Stomach (tissue), 9 donors: Measurements from ENCODE around the gene DACH2. TPM values are rescaled to one million over a fixed set of nuclear protein-coding genes. Genes with fewer than 3 reads are reported as not detected.

Experiments
- DNase-seq, 2 donors: peaks; one replicate each; pipeline versions ENCODE4 v3.0.0 to v3.0.0-alpha.2; 2013 to 2019
- H3K27ac ChIP-seq, 5 donors: fragments of 200-600 bp in 4 of 5; sonication (generic) in 4 of 5; one replicate each; pipeline ENCODE4 v1.5.1; 2013 to 2019; ENCODE audit warnings: mild to moderate bottlenecking in 1 of 5, moderate library complexity in 1 of 5
- H3K27me3 ChIP-seq, 3 donors: fragments of 200-600 bp; sonication (generic); one replicate each; pipeline ENCODE4 v1.5.1; 2017 to 2019; ENCODE audit warnings: mixed run types in 1 of 3
- H3K36me3 ChIP-seq, 4 donors: fragments of 200-600 bp; sonication (generic); 1 replicate in 3 of 4; 2 replicates in 1 of 4; pipeline ENCODE4 v1.5.1; 2016 to 2019
- H3K4me1 ChIP-seq, 4 donors: fragments of 200-600 bp; sonication (generic); one replicate each; pipeline ENCODE4 v1.5.1; 2016 to 2019
- H3K4me3 ChIP-seq, 4 donors: fragments of 200-600 bp; sonication (generic) in 3 of 4; one replicate each; pipeline ENCODE4 v1.5.1; 2016 to 2019; ENCODE audit warnings: mild to moderate bottlenecking in 1 of 4
- H3K9me3 ChIP-seq, 4 donors: fragments of 200-600 bp; sonication (generic); one replicate each; pipeline ENCODE4 v1.5.1; 2016 to 2019
- EP300 ChIP-seq: sonication (generic); formaldehyde crosslinking; IDR thresholded peaks from one replicate; pipeline ENCODE4 v1.6.1; 2017; ENCODE audit warnings: antibody characterized with exemption
- POLR2A ChIP-seq, 4 donors: fragments of 450-650 bp; IDR thresholded peaks; one replicate each; pipeline ENCODE4 v1.6.1; 2016; ENCODE audit warnings: antibody characterized with exemption in 4 of 4, control low read depth in 2 of 4, mild to moderate bottlenecking in 1 of 4, moderate library complexity in 1 of 4
- POLR2AphosphoS5 ChIP-seq, 3 donors: sonication (generic); formaldehyde crosslinking; IDR thresholded peaks; one replicate each; pipeline ENCODE4 v1.6.1; 2016; ENCODE audit warnings: antibody characterized with exemption in 3 of 3
- WGBS, 5 donors: extraction: QIAGEN DNeasy Blood & Tissue Kit in 3 of 5; methylation state at CpG; one replicate each; pipeline versions ENCODE4 v1.1.5 to v1.1.7; 2013 to 2018; 5-methylcytosine and 5-hydroxymethylcytosine counted together
- intact Hi-C: fragments of 100-400 bp; cut with DNase I; formaldehyde crosslinking; loops from one replicate; pipeline ENCODE4 v1.15.1; 2023; ENCODE audit warnings: low total_unique reads
- polyA plus RNA-seq, 3 donors: library from polyadenylated mRNA; stranded (reverse); fragments of 200-250 nt; gene quantifications; one replicate each; pipeline ENCODE4 v1.2.3, GENCODE V29; 2013
- total RNA-seq, 5 donors: library from RNA; depleted of rRNA; stranded (reverse); fragments of >200 nt; gene quantifications; one replicate each; pipeline versions ENCODE4 v1.1.0 to v1.2.3, GENCODE V29; 2014 to 2016
- TF ChIP-seq, protein P1 (sequence below), 7 experiments: fragments of 450-650 bp in 4 of 7; fragments of 200-600 bp in 3 of 7; sonication (generic) in 3 of 7; IDR thresholded peaks; one replicate each; pipeline ENCODE4 v1.5.1; 2016 to 2019; ENCODE audit warnings: antibody characterized with exemption in 7 of 7, control low read depth in 2 of 7, mild to moderate bottlenecking in 1 of 7
- donor health status: healthy with polysubstance abuse.
- donor health status: Bipolar disorder and iron deficiency.
- donor health status: healthy.

The DACH2 gene
- total and polyA plus RNA-seq, 8 donors, result 0.10 to 6.1 (median 0.25) TPM; not detected in 3

DNA sequence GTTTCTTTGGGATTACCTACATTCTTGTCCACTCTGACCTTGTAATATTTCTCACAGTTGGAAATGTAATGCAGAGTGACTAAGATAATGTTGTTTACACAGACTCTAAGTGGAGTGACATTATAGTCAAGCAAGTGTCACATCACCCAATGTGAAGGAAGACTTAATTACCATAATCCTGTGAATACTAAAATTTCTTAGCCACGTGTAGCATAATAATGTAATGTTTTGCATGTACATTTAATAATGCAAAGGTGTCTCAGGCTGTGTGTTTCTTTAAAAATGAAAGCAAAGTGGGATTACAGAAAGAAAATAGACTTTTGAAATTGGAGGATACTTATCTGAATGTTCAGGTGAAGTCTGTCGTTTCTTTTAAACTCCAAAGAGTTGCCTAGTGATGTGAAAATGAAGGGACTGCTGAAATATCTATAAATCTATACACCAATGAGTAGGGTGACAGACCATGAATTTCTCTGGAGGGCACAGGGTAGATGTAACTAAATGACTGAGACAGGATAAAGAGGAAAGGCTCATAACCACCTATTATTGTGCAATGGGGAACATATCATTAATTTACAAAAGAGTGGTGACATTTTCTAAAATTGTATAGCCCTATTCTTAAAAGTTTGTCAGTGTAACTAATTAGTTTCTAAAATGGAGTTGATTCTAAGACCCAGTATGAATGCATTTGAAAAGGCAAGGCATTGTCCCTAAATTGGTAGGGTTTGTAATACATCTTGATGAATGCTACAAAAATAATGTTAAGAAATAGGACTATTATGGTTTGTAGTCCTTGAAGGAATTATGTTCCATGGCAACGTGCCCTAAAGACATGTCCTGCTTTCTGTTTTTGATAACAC, 235.7 kb downstream of the DACH2 start:
- no peak overlapping the region for H3K27ac ChIP-seq
- no peaks in the 10 kb centered on the region for H3K4me1 ChIP-seq
- 31 to 48% (median 35%) methylated on average over 3 of the region's 3 CpGs for WGBS, 5 donors
- no peak for DNase-seq
- TF ChIP-seq POLR2A (IDR thresholded peaks at IDR 0.05) (no peak), EP300 (no peak), POLR2AphosphoS5 (IDR thresholded peaks at IDR 0.05) (no peak)
- TF ChIP-seq, protein P1, sequence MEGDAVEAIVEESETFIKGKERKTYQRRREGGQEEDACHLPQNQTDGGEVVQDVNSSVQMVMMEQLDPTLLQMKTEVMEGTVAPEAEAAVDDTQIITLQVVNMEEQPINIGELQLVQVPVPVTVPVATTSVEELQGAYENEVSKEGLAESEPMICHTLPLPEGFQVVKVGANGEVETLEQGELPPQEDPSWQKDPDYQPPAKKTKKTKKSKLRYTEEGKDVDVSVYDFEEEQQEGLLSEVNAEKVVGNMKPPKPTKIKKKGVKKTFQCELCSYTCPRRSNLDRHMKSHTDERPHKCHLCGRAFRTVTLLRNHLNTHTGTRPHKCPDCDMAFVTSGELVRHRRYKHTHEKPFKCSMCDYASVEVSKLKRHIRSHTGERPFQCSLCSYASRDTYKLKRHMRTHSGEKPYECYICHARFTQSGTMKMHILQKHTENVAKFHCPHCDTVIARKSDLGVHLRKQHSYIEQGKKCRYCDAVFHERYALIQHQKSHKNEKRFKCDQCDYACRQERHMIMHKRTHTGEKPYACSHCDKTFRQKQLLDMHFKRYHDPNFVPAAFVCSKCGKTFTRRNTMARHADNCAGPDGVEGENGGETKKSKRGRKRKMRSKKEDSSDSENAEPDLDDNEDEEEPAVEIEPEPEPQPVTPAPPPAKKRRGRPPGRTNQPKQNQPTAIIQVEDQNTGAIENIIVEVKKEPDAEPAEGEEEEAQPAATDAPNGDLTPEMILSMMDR (IDR thresholded peaks at IDR 0.05), result no peak
- no peaks in the 10 kb centered on the region for H3K9me3 ChIP-seq
- no peaks in the 10 kb centered on the region for H3K36me3 ChIP-seq
- peaks cover 0 to 3% (median 0%) of the 10 kb centered on the region in 3 donors for H3K27me3 ChIP-seq
- no peak overlapping the region for H3K4me3 ChIP-seq
- intact Hi-C loops, result no loop called here

- TF ChIP-seq POLR2AphosphoS5 (IDR thresholded peaks at IDR 0.05), result no peak
- 37 to 49% (median 44%) methylated on average over 4 of the region's 4 CpGs for WGBS, 5 donors
- Histone ChIP-seq H3K36me3 (no peaks in the 10 kb centered on the region), H3K9me3 (no peaks in the 10 kb centered on the region), H3K27me3 (no peaks in the 10 kb centered on the region), H3K4me3 (no peak overlapping the region), H3K27ac (no peak overlapping the region), H3K4me1 (no peaks in the 10 kb centered on the region)
- intact Hi-C loops, result no loop called here
- no peak for DNase-seq
Measured at GRCh38 chrX:86407371-86407770, 259.1 kb downstream of the DACH2 start.

DNA sequence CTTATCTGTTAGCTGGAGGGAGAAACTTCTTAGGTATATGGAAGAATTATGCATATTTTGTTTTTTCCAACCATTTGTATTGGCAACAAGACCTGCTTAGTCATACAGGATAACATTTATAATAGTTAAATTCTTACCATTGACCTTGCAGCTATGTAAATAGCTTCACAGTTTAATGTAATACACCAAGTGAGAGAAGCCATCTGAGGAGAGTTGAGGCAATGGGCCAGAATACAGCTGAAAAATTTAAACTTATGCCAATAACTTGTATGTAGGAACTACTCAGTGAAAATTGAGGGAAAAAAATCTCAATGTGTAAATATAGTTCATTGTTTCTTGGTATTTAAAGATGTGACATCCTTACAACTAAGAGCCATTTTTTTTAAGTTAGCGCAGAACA, 273.5 kb downstream of the DACH2 start:
- H3K9me3 ChIP-seq, result peaks cover 0 to 6% (median 0%) of the 10 kb centered on the region in 4 donors
- no peaks in the 10 kb centered on the region for H3K27me3 ChIP-seq
- WGBS, 5 donors, result 58 to 86% (median 81%) methylated on average over 1 of the region's 1 CpG
- intact Hi-C loops, result no loop called here
- H3K4me3 ChIP-seq, result no peak overlapping the region
- no peaks in the 10 kb centered on the region for H3K4me1 ChIP-seq
- H3K27ac ChIP-seq, result no peak overlapping the region
- no peak for TF ChIP-seq POLR2A (IDR thresholded peaks at IDR 0.05)
- no peak for TF ChIP-seq POLR2AphosphoS5 (IDR thresholded peaks at IDR 0.05)
- no peak for TF ChIP-seq EP300
- TF ChIP-seq, protein P1 (IDR thresholded peaks at IDR 0.05), result no peak
- no peaks in the 10 kb centered on the region for H3K36me3 ChIP-seq
- DNase-seq, result peak in 1 of 2 donors; percentile 4

GRCh38 chrX:86436116-86436515, 287.9 kb downstream of the DACH2 start:
- H3K36me3 ChIP-seq, result no peaks in the 10 kb centered on the region
- no peaks in the 10 kb centered on the region for H3K4me1 ChIP-seq
- no peak overlapping the region for H3K27ac ChIP-seq
- DNase-seq, result no peak
- no peaks in the 10 kb centered on the region for H3K27me3 ChIP-seq
- peaks cover 0 to 4% (median 0%) of the 10 kb centered on the region in 4 donors for H3K9me3 ChIP-seq
- TF ChIP-seq POLR2A (IDR thresholded peaks at IDR 0.05) (no peak), POLR2AphosphoS5 (IDR thresholded peaks at IDR 0.05) (no peak)
- intact Hi-C loops, result no loop called here
- H3K4me3 ChIP-seq, result no peak overlapping the region

DNA sequence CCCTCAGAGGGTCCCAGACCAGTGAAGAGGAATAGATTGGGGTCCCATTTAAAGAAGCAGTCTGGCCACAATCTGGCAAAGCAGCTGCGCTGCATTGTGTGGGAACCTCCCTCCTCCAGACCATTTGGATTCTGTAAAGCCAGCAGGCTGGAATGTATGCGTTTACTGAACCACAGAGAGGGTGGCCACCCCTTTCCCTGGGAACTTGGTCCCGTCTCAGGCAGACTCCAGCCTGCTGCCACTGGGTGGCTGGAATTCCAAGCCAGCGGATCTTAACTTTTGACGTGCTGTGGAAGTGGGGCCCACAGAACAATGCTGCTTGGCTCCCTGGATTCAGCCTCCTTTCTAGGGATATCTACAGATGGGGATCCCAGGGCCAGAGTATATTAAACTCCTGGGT, 307.2 kb downstream of the DACH2 start:
- intact Hi-C loops, result no loop called here
- WGBS, 5 donors, result 33 to 67% (median 63%) methylated on average over 5 of the region's 5 CpGs

More for the DNA sequence above, 307.2 kb downstream of the DACH2 start:
- Histone ChIP-seq H3K4me1 (no peaks in the 10 kb centered on the region), H3K9me3 (no peaks in the 10 kb centered on the region), H3K27ac (no peak overlapping the region), H3K27me3 (peaks cover 0 to 6% (median 0%) of the 10 kb centered on the region in 3 donors), H3K4me3 (no peak overlapping the region), H3K36me3 (no peaks in the 10 kb centered on the region)
- DNase-seq, result peak in 1 of 2 donors; percentile 16
- TF ChIP-seq POLR2A (IDR thresholded peaks at IDR 0.05) (no peak), EP300 (no peak), POLR2AphosphoS5 (IDR thresholded peaks at IDR 0.05) (no peak)
- TF ChIP-seq, protein P1 (IDR thresholded peaks at IDR 0.05), result no peak
